Activated T-cell treated with anti-CD3 and anti-CD28 coated beads for 24 hours (primary cell): ENCODE data around the gene ZCCHC7.
"Not testable (repeated sequence)": the region's sequence is repeated elsewhere in the genome, so short reads cannot be mapped to it uniquely, and the experiment has no call there.

Experiments used
- DNase-seq: peaks from one replicate; pipeline ENCODE4 v3.0.0-alpha.2; 2020; ENCODE audit warnings: low read depth

ZCCHC7 gene

DNA sequence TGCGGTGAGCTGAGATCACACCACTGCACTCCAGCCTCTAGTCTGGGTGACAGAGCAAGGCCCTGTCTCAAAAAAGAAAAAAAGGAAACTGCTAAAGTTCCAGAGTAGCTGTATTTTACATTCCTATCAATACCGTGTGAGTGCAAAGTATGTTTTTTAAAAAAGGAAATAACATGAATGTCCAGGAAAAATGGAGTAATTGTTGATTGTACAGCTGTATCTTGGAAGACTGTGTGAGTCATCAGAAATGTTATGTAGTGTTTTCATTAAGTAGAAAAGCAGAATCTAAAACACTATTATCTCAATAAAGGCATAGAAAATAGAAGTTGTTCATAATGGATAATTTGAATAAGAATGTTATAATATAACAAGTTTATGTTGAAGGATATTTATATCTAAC, 53.9 kb downstream of the ZCCHC7 start:
- DNase-seq, result no peak

DNA sequence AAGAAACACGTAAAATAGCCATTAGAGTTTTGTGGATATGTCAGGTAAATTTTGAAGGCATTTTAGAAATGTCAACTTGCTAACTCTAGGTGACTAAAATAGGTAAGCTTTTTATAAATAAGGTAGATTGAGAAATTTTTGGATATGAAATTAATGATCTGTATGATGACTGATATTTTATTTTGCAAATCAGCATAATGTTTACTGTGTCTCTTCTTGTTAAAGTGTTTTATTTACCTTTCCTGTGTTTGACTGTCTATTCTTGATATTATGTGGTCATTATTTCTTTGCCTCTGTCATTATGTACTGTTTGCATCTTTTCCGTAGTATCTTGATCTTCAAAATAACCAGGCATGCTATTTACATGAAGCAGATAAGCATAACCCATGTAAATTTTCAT, 58.4 kb downstream of the ZCCHC7 start:
- no peak for DNase-seq

DNA sequence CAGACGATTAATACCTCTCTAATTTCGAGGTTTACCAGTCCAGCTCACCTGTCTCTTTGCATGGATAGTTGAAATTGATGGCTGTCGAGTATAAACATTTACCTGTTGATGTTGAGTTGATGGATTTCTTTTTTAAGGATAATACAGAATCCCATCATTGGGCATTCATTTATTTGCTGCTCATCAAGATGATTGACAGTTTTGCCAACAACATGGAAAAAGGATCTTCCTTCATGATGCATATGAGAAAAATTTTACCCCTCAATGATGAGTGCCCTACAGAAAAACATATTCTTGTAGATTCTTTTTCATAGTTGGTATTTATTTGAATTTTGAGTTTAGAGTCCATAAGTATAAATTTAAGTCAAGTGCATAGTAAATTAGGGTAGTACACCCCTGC, 59.2 kb downstream of the ZCCHC7 start:
- no peak for DNase-seq

DNA sequence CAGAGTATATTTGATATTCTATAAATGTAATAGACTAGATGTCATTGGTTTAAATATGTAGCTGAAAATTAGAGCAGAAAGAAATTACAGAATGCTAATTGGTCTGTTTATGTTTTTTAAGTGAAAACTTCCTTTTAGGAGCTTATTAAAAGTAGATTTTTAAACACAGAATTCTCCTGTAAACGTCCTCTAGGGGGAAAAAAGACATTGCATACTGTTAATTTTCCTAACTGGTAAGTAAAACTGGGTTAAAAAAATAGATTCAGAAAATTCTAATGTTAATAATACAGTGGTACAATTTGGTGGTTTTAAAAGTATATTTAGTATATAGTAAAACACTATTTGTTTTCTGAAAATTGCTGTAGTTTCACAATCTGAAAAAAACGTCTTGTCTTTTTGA, 59.8 kb downstream of the ZCCHC7 start:
- no peak for DNase-seq

DNA sequence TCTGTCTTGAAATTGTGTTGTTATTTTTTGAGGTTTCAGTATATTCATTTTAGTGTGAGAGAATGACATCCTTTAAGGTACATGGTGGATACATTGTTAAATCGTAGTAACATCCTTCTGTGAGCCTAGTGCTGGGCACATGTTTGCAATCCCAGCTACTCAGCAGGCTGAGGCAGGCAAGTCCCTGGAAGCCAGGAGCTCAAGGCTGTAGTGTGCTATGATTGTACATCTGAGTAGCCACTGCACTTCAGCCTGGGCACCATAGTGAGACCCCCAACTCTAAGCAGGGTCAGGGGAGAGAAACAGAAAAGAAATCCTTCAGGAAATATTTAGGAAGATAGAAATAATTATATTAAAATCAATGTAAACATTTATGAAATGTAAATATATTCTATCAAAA, 62.3 kb downstream of the ZCCHC7 start:
- no peak for DNase-seq

DNA sequence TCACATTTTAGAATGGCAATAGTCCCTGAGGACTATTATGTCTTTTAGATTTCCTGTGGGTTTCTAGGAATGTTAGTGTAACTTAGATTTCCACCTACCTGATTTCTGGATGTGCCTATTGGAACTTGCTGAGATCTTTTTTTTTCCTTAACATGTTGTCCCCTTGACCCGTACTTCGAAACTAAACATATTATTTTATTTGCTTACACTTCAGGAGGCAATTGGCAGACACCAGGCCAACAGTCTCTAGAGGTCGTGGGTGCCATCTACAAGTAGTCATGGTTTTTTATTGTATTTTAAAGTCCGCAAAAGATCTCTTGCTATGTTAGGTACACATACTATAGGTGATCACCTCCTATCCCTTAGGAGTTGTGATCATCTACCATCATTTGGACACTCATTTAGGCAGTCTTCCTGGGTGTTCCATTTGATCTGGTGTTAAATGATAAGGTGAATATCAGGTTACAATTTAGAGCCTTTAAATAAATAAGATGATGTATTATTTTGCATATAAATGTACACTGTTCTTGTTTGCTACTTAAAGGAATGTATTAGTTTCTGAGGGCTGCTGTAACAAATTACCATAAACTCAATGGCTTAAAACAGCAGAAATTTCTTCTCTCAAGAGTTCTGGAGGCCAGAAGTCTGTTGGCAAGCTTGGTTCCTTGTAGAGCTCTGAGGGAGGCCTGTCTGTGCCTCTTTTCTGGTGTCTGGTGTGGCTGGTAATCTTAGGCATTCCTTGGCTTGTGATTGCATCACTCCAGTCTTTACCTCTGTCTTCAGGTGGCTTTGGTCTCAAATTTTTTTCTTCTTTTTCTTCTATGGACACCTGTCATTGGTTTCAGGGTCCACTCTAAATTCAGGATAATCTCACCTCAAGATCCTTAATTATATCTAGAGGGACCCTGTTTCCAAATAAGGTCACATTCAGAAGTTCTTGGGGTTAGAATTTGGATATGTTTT, 64.8 kb downstream of the ZCCHC7 start:
- DNase-seq, result no peak

DNA sequence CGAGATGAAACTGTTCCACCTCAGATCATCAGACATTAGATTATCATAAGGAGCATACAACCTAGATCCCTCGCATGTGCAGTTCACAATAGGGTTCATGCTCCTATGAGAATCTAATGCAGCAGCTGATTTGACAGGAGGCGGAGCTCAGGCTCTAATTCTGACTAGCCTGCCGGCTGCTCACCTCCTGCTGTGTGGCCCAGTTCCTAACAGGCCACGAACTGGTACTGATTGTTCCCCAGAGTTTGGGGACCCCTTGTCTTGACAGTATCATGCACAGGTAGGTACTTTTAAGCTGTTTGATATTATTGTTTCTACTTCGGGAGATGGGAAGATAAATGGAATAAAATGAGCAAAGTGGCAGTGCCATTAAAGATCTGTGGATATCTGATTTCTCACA, 66.9 kb downstream of the ZCCHC7 start:
- DNase-seq, result no peak

DNA sequence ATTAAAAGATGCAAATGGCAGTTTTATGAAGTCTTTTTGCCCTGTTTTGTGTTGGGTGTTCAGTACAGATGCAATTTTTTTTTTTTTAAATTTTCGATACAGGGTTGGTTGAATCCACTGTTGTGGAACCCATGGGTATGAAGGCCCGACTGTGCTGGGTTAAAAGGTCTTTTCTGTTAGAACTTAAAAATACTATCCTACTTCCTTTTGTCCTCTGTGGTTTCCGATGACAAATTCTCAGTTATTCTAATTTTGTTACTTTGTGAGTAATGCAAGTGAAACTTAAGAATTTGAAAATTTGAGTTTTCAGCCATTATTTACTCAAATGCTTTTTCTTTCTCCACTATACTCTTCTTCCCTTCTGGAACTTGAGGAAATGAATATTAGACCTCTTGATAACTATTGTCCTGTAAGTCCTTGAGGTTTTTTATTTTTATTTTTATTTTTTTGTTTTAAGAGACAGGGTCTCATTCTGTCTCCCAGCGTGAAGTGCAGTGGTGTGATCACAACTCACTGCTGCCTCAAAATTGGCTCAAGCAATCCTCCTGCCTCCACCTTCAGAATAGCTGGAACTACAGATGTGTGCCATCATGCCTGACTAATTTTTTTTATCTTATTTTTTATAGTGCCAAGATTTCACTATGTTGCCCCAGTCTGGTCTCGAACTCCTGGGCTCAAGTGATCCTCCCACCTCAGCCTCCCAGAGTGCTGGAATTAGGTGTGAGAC, 67.5 kb downstream of the ZCCHC7 start:
- DNase-seq, result no peak

DNA sequence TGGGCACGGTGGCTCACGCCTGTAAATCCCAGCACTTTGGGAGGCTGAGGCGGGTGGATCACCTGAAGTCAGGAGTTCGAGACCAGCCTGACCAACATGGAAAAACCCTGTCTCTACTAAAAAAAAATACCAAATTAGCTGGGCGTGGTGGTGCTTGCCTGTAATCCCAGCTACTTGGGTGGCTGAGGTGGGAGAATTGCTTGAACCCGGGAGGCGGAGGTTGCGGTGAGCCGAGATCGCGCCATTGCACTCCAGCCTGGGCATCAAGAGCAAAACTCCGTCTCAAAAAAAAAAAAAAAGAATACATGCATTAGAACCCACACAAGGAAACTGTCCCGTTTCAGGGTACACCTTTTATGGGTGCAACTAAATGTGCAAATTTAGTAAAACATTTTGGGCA, 70.4 kb downstream of the ZCCHC7 start:
- DNase-seq, result not testable (repeated sequence)

DNA sequence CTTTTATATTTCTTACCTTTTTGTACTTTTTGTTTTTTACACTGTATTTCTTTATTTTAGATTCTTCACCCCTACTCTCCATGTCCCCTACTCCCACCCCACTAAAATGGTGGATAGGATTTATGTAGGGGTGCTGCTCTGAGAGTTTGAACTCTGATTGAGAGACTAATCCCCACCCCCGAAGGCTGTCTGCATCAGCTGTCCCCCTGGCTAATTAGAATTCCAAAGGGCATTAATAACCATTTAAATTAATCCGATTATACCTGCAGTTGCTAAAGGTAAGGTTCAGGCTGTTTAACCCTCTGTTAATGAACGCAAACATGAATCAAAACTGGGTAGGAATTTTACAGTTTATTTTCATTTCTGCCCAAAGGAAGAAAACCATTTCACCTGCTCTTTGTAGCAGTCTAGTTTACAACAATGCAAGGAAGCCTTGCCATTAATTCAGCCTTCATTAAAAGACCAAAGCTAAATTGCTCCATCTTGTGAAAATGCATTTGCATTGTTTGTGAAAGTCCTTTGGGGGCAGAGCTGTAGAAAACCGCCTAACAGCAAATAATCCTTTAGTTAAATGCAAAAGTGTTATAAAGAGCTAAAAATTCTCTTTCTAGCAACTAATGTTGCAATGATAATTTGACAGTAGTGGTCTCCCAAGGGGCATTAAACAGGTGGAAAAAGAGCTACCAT, 71.2 kb downstream of the ZCCHC7 start:
- DNase-seq, result no peak

DNA sequence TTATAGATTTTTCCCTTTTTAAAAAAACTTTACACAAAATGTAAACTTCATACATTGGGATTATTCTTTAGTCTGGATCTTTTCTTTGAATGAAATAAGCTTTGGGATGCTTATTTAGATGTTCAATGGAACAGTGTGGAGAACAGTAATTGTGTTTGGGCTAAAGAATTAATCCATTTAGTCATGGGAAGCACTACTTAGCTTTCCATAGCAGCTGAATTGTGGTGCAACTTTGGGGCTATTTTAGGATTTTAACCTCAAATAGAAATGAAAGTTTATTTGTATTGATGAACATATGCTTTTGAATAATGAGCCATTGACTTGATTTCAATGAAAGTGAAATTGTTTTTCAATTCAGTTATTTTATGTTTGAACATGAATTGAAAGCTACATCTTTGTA, 72.4 kb downstream of the ZCCHC7 start:
- no peak for DNase-seq

DNA sequence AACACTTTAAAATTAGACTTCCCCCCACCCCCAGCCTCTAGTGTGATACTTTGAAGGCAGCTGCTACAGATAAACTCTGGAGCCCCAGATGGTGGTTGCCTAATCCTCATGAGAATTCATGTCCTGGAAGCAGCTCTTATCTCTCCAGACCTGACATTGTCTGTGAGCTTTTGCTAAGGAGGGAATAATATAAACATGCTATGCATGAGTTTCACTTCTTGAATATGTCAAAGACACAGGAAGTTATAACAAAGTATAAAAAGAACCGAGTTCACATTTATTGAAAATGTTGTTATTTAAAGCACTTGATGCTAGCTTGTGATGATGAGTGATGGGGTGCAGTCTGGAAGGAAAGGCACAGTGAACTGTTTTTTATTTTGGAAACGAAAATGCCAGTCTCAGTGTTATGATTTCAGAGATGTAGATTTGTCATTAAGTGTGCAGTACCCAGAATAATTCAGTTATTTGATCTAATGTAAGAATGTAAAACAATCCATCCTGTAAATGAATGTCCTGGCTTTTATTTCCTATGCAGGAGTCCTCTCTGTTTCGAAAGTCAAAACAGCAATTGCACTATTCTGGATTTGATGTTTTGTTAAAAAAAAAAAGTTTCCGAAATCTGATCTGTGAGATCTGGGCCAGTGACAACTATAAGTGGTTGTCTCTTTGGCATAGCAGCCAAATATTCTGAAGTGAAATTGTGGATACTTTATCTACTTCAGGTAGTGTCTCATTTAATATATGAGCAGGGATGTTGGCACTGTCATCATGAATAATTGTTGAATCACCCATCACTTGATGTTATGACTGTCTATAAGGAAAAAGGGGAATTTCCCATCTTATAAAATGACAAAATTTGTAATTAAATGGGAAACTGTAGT, 77.0 kb downstream of the ZCCHC7 start:
- DNase-seq, result no peak

DNA sequence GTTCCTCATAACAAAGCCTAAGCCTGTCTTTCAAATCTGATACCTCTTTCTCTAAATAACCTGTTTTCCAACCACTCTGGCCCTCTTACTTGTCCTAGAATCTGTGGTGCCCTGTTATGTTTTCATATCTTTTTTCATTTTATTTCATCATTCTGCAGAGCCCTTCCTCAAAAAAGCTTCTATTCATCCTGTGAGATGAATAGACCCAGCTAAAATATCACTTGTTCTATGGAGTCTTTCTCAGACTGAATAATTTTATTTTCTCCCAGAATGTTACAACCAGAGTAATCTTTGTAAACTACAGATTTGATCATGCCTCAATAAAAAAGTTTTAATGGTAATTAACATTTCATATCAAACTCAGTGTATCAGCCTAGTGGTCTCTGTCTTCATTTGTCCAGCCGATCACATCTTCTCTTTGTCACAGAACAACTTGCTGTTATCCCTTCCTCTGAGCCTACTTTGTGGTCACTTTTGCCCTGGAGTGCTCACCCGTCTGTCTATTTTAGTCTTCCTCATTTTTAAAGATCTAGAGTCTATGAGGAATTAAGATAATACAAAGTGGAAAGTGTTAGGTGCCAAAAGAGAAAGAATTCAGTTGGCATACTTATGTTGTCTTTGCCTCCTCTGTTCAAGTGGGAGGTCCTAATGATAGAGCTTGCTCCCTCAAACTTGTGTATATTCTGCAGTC, 77.8 kb downstream of the ZCCHC7 start:
- no peak for DNase-seq

DNA sequence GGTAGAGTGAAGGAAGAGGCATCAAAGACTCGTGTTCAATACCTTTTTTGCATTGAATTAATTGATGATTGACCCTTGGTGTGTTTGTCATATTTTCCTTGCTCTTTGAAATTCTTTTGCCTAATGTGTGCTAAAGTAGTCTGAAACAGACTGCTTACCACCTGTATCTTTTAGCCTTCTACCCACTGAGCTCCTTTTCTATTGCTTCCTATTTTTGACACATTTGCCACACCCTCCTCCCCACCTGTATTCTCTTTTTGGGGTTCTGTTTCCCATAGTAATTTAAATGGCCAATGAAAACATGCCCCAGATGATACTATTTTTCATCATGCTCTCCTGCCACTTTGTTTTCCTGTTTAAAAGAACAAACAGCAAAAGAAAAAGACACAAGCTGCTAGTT, 78.5 kb downstream of the ZCCHC7 start:
- DNase-seq, result no peak

DNA sequence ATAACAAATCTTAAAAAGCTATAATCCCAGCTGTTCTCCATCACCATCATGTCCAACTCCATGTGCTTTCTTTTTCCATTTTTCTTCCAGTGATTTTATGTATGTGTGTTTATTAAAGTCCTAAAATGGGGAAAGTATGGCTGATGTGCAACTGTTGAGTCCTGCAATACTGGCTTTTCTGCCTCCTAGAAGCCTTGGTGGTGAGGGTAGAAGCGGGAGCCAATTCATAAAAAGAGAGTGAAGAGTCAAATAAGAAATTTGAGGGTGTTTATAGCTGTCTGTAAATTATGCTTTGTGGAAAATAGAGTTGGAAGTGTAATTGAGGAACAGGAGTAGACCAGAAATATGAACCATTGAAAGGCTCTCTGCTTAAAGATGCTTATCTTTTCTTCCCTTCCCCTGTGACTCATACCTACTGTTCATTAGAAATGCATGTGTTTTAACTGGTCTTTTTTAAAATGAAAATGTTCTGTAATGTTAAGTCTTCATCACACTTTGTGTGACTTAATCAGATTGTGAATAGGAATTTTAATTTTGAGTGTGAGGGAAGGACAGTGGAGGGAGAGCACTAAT, 80.1 kb downstream of the ZCCHC7 start:
- DNase-seq, result no peak

DNA sequence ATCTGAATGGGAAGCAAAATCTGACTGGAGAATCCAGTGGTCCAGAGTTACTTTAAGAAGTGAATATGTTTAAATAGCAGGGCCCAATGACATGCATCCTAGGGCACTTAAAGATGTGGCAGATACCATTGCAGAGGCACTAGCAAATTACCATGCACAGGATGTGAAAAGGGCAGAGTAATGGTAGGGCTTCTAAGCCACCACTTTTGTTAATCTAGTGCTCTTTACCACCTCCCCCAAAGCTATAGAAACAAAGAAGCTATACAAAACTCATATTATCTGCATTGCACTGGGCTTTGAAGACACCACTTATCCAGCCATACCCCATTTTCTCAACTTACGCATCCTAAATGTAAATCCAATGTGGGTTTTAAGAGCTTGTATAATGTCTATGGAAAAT, 81.2 kb downstream of the ZCCHC7 start:
- DNase-seq, result no peak

DNA sequence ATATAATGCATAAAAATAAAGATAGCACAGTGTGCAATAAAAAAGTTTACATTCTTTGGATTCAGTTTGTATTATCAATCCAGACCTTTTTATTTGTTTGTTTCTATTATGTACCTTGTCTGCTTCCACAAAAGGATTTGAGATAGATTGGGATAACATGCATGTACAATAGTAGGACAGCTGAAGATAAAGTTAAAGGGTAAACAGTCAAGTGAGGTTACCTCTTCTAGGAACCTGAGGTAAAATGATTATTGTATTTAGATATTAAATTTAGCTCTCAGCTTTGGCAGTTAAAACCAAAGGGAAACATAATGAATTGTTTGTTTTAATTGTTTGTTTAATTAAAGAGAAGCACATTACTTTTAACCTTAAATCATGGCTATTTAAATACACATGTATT, 81.7 kb downstream of the ZCCHC7 start:
- DNase-seq, result no peak

DNA sequence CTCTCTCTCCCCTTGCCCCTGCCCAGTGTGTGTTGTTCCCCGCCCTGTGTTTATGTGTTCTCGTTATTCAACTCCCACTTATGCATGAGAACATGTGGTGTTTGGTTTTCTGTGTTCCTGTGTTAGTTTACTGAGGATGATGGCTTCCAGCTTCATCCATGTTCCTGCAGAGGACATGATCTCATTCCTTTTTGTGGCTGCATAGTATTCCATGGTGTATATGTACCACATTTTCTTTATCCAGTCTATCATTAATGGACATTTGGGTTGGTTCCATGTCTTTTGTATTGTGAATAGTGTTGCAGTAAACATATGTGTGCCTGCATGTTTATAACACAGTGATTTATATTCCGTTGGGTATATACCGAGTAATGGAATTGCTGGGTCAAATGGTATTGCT, 83.1 kb downstream of the ZCCHC7 start:
- not testable (repeated sequence) for DNase-seq

DNA sequence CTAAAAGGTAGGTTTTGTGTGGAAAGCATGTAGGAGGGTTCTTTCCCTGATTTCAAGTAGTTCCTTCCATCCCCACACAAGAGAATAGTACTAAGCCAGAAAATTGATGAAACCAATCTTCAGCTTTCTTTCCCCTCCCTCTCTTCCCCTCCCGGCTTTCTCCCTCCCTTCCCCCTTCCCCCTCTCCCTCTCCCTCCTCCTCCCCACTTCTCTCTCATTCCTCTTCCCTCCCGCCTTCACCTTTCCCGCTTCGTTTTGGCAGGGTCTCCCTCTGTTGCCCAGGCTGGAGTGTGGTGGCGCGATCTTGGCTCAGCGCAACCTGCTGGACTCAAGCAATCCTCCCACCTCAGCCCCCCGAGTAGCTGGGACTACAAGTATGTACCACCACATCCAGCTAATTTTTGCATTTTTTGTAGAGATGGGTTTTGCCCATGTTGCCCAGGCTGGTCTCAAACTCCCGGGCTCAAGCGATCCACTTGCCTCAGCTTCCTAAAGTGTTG, 85.8 kb downstream of the ZCCHC7 start:
- DNase-seq, result no peak
